Activated CD4-positive, alpha-beta memory T cell treated with anti-CD3 and anti-CD28 coated beads for 36 hours (primary cell): ENCODE data around the gene ZFAND3. TPM values are rescaled to one million over a fixed set of nuclear protein-coding genes. Genes with fewer than 3 reads are reported as not detected.

Source experiments
- CTCF ChIA-PET: fragments of 350-600 bp; sonication (Branson Sonifier 250); formaldehyde crosslinking; loops from one replicate; lab custom pipeline; 2021; ENCODE audit warnings: antibody characterized with exemption, inconsistent platforms; lab: Charles Lee
- POLR2A ChIA-PET: fragments of 350-600 bp; sonication (Branson Sonifier 250); formaldehyde crosslinking; loops from one replicate; lab custom pipeline; 2021; ENCODE audit warnings: antibody characterized with exemption; lab: Charles Lee
- DNase-seq: peaks from one replicate; pipeline ENCODE4 v3.0.0-alpha.2; 2020
- H3K27ac Mint-ChIP-seq: one replicate; pipeline ENCODE4 v1.8.0; 2021; ENCODE audit warnings: mixed read lengths
- H3K27me3 Mint-ChIP-seq: one replicate; pipeline ENCODE4 v1.8.0; 2021; ENCODE audit warnings: mixed read lengths
- H3K36me3 Mint-ChIP-seq: one replicate; pipeline ENCODE4 v1.8.0; 2021; ENCODE audit warnings: mixed read lengths
- H3K4me1 Mint-ChIP-seq: one replicate; pipeline ENCODE4 v1.8.0; 2021; ENCODE audit warnings: low read depth, mixed read lengths
- H3K4me3 Mint-ChIP-seq: one replicate; pipeline ENCODE4 v1.8.0; 2021; ENCODE audit warnings: mild to moderate bottlenecking, mixed read lengths
- H3K9me3 Mint-ChIP-seq: one replicate; pipeline ENCODE4 v1.8.0; 2021; ENCODE audit warnings: mixed read lengths
- intact Hi-C: fragments of 100-400 bp; cut with micrococcal nuclease; formaldehyde crosslinking; loops from one replicate; pipeline ENCODE4 v1.15.1; 2023
- total RNA-seq, 2 experiments: library from RNA; stranded (reverse); gene quantifications; one replicate each; pipeline ENCODE4 v1.2.3, GENCODE V29; 2021

ZFAND3 gene
- total RNA-seq, 2 experiments from 2014 or later: 35.1 to 36.4 TPM

DNA sequence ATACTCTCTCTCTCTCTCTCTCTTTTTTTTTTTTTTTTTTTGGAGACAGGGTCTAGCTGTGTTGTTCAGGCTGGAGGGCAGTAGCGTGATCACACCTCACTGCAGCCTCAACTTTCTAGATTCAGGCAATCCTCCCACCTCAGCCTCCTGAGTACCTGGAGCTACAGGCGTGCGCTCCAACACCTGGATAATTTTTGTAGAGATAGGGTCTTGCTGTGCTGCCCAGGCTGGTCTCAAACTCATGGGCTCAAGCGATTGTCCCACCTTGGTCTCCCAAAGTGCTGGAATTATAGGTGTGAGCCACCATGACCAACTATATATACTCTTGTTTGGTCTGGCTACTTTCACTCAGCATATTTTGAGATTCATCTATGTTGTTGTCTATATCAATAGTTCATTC, 154.9 kb downstream of the ZFAND3 start:
- POLR2A ChIA-PET: interaction anchor here (0.6 kb wide), 1 partner anchor 940 kb away, joined by 3 read pairs; no protein-coding TSS in a partner anchor
- Mint-ChIP-seq H3K4me3 (no peak overlapping the region), H3K27me3 (no peaks in the 10 kb centered on the region), H3K9me3 (peaks cover 25% of the 10 kb centered on the region), H3K4me1 (peaks cover 44% of the 10 kb centered on the region), H3K36me3 (peaks cover 12% of the 10 kb centered on the region), H3K27ac (no peak overlapping the region)
- CTCF ChIA-PET: no interaction called here
- intact Hi-C loops: no loop called here
- DNase-seq: no peak

DNA sequence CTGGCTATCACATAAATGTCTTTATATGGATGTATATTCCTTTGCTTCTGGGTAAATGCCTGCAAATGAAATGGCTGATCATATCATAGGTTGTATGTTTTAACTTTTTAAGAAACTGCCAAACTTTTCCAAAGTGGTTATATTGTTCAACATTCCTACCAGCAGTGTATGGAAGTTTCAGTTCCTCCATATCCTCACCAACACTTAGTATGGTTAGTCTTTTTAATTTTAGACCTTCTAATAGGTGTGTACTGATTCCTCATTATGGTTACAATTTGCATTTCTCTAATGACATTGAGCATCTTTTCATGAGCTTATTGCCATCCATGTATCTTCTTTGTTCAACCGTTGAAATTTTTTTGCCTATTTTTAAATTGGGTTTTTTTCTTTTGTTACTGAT, 155.4 kb downstream of the ZFAND3 start:
- CTCF ChIA-PET: no interaction called here
- H3K4me1 Mint-ChIP-seq: peaks cover 47% of the 10 kb centered on the region
- intact Hi-C loops: no loop called here
- POLR2A ChIA-PET: no interaction called here
- peaks cover 25% of the 10 kb centered on the region for H3K9me3 Mint-ChIP-seq
- no peaks in the 10 kb centered on the region for H3K27me3 Mint-ChIP-seq
- no peak overlapping the region for H3K4me3 Mint-ChIP-seq
- no peak overlapping the region for H3K27ac Mint-ChIP-seq
- DNase-seq: no peak
- H3K36me3 Mint-ChIP-seq: peaks cover 10% of the 10 kb centered on the region

- Mint-ChIP-seq H3K27ac (no peak overlapping the region), H3K4me1 (peaks cover 41% of the 10 kb centered on the region), H3K27me3 (no peaks in the 10 kb centered on the region), H3K9me3 (peaks cover 25% of the 10 kb centered on the region), H3K36me3 (peaks cover 10% of the 10 kb centered on the region), H3K4me3 (no peak overlapping the region)
- POLR2A ChIA-PET: no interaction called here
- CTCF ChIA-PET: no interaction called here
- intact Hi-C loops: no loop called here
- no peak for DNase-seq
Observed at GRCh38 chr6:37977715-37978114, 158.2 kb downstream of the ZFAND3 start.

DNA sequence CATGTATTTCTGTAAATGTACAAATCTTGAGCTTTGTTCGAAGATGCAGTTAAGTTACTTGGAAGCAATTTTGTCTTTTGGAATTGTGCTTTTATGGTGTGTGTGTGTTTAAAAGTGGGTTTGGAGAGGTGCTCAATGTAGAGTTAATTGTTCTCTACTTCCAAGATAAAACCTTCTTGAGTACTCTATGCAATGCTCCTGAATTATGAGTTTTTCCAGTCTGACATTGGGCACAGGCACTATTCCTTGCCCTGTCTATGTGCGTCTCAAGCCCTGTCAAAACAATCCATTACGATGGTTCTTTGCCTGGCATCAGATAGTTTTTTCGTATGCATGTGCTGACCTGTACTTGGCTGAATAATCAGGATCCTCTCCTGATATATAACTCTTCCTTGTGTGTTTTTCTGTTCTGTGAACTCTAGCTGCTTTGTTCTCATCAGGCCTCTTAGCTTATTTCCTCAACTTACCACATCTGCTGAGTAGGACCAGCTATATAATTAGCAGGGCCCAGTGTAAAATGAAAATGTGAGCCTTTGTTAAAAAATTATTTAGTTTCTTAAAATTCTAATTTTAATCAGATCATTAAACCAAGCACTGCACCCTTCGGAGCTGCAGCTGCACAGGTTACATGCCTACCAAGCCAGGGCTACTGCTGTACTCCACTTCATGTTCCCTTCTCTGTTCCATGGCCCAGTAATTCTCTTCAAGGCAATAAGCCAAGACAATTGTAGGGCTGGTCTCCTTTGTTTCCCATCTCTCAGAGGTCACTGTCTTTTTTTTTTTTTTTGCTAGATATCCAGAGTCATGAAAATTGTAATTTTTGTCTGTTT, 160.1 kb downstream of the ZFAND3 start:
- Mint-ChIP-seq H3K36me3 (peaks cover 3% of the 10 kb centered on the region), H3K27me3 (no peaks in the 10 kb centered on the region), H3K9me3 (peaks cover 15% of the 10 kb centered on the region), H3K4me3 (no peak overlapping the region), H3K4me1 (peaks cover 51% of the 10 kb centered on the region), H3K27ac (no peak overlapping the region)
- DNase-seq: no peak
- intact Hi-C loops: loop anchor here (5.0 kb wide), 1 partner anchor 112 kb away; no protein-coding TSS in a partner anchor
- CTCF ChIA-PET: interaction anchor here (0.7 kb wide), 1 partner anchor 524 kb away, joined by 7 read pairs; no protein-coding TSS in a partner anchor
- POLR2A ChIA-PET: interaction anchor here (0.7 kb wide), 1 partner anchor 76 kb away, joined by 3 read pairs; no protein-coding TSS in a partner anchor

DNA sequence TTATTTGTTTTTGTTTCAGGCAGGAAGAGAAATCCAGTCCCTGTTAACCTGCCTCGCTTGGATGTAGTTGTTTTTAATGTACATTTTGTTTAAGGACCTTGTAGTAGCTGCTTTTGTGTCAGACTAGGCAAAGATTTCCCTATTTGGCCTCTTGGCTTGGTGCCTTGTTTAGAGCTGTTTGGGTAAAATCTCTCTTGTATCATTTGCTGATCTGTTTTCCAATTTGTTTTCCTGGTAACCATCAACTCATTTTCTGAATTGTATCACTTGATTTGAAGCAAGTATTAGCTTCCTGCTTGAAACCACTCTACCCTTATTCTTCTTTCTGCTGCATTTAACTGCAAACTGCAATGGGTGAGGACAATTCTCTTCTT, 160.7 kb downstream of the ZFAND3 start:
- Mint-ChIP-seq H3K4me1 (peaks cover 55% of the 10 kb centered on the region), H3K9me3 (peaks cover 9% of the 10 kb centered on the region), H3K27me3 (no peaks in the 10 kb centered on the region), H3K27ac (no peak overlapping the region), H3K4me3 (no peak overlapping the region), H3K36me3 (no peaks in the 10 kb centered on the region)
- ChIA-PET CTCF (interaction anchor here (0.7 kb wide), 1 partner anchor 524 kb away, joined by 7 read pairs; no protein-coding TSS in a partner anchor), POLR2A (interaction anchor here (0.7 kb wide), 1 partner anchor 75 kb away, joined by 3 read pairs; no protein-coding TSS in a partner anchor)
- intact Hi-C loops: loop anchor here (5.0 kb wide), 1 partner anchor 113 kb away; no protein-coding TSS in a partner anchor
- DNase-seq: no peak

- intact Hi-C loops: loop anchor here (5.0 kb wide), 1 partner anchor 114 kb away; no protein-coding TSS in a partner anchor
- Mint-ChIP-seq H3K9me3 (peaks cover under 1% of the 10 kb centered on the region), H3K36me3 (no peaks in the 10 kb centered on the region), H3K27me3 (no peaks in the 10 kb centered on the region), H3K27ac (no peak overlapping the region), H3K4me3 (no peak overlapping the region), H3K4me1 (peaks cover 61% of the 10 kb centered on the region)
- POLR2A ChIA-PET: interaction anchor here (0.6 kb wide), 1 partner anchor 262 kb away, joined by 4 read pairs; no protein-coding TSS in a partner anchor
- CTCF ChIA-PET: no interaction called here
- no peak for DNase-seq
Observed at GRCh38 chr6:37981626-37982025, 162.1 kb downstream of the ZFAND3 start.

DNA sequence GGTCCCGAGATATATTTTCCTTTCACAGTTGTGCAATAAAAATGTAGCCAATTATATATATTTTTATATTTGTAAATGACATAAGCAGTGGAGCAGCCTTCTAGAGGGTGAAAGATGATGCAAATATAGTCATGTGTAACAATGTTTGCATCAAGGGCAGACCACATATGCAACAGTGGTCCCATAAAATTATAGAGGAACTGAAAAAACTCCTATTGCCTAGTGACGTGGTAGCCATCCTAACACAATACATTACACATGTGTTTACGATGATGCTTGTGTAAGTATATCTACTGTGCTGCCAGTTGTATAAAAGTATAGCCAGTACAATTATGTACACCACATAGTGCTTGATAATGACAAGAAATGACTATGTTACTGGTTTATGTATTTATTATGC, 162.8 kb downstream of the ZFAND3 start:
- no peaks in the 10 kb centered on the region for H3K9me3 Mint-ChIP-seq
- CTCF ChIA-PET: interaction anchor here (0.6 to 0.7 kb wide), 3 partner anchors 151 to 523 kb away, joined by 3 read pairs; no protein-coding TSS in a partner anchor

GRCh38 chr6:37983720-37984501, 164.4 kb downstream of the ZFAND3 start:
- CTCF ChIA-PET: interaction anchor here (0.7 kb wide), 2 partner anchors 39 to 263 kb away, joined by 3 read pairs; no protein-coding TSS in a partner anchor
- Mint-ChIP-seq H3K27me3 (no peaks in the 10 kb centered on the region), H3K27ac (peak overlapping the region; percentile 76), H3K9me3 (no peaks in the 10 kb centered on the region), H3K4me1 (peaks cover 66% of the 10 kb centered on the region), H3K36me3 (no peaks in the 10 kb centered on the region), H3K4me3 (no peak overlapping the region)
- intact Hi-C loops: loop anchor here (2.0 to 5.0 kb wide), 2 partner anchors 117 to 165 kb away; partner anchors contain the start of gene ZFAND3
- POLR2A ChIA-PET: no interaction called here
- no peak for DNase-seq

More for the DNA sequence above, 162.8 kb downstream of the ZFAND3 start:
- H3K36me3 Mint-ChIP-seq: no peaks in the 10 kb centered on the region
- H3K27ac Mint-ChIP-seq: no peak overlapping the region
- no peak for DNase-seq
- peaks cover 65% of the 10 kb centered on the region for H3K4me1 Mint-ChIP-seq
- H3K27me3 Mint-ChIP-seq: no peaks in the 10 kb centered on the region
- H3K4me3 Mint-ChIP-seq: no peak overlapping the region
- intact Hi-C loops: loop anchor here (5.0 kb wide), 1 partner anchor 115 kb away; no protein-coding TSS in a partner anchor
- POLR2A ChIA-PET: interaction anchor here (0.9 kb wide), 1 partner anchor 164 kb away, joined by 3 read pairs; no protein-coding TSS in a partner anchor

DNA sequence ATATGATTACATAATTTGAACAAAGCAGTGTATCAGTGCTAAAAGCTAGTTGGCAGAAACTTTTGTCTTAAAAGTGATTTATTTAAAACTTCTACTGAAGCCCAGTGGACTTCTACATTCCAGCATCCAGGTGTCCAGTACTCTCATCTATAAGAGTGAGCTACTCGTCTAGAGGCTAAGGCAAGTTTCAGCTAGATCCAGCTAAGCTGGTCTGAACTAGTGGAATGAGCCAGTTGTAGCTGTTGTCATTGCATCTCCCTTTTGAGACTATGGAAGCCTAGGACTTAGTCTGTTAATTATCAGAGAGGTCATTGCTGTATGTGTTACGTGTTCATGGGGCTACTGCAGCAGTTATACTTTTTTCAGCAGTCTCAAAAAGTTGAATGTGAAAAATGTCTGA, 165.1 kb downstream of the ZFAND3 start:
- H3K27ac Mint-ChIP-seq: peak overlapping the region; percentile 76
- no peak for DNase-seq
- no peaks in the 10 kb centered on the region for H3K27me3 Mint-ChIP-seq
- intact Hi-C loops: loop anchor here (2.0 to 5.0 kb wide), 2 partner anchors 117 to 166 kb away; partner anchors contain the start of gene ZFAND3
- H3K4me3 Mint-ChIP-seq: no peak overlapping the region
- H3K9me3 Mint-ChIP-seq: no peaks in the 10 kb centered on the region
- no peaks in the 10 kb centered on the region for H3K36me3 Mint-ChIP-seq
- CTCF ChIA-PET: interaction anchor here (0.7 kb wide), 2 partner anchors 39 to 263 kb away, joined by 3 read pairs; no protein-coding TSS in a partner anchor
- H3K4me1 Mint-ChIP-seq: peaks cover 63% of the 10 kb centered on the region
- POLR2A ChIA-PET: interaction anchor here (1.7 kb wide), 1 partner anchor 167 kb away, joined by 5 read pairs; no protein-coding TSS in a partner anchor

GRCh38 chr6:37985355-37985754, 165.8 kb downstream of the ZFAND3 start:
- no peak for DNase-seq
- no peaks in the 10 kb centered on the region for H3K36me3 Mint-ChIP-seq

GRCh38 chr6:37987018-37987417, 167.5 kb downstream of the ZFAND3 start:
- Mint-ChIP-seq H3K27me3 (no peaks in the 10 kb centered on the region), H3K9me3 (no peaks in the 10 kb centered on the region), H3K4me3 (no peak overlapping the region), H3K4me1 (peaks cover 57% of the 10 kb centered on the region), H3K27ac (peak overlapping the region; percentile 60), H3K36me3 (no peaks in the 10 kb centered on the region)
- POLR2A ChIA-PET: no interaction called here
- intact Hi-C loops: loop anchor here (5.0 kb wide), 1 partner anchor 130 kb away; no protein-coding TSS in a partner anchor
- CTCF ChIA-PET: no interaction called here
- DNase-seq: peak; percentile 49

More at GRCh38 chr6:37985355-37985754, 165.8 kb downstream of the ZFAND3 start:
- H3K27ac Mint-ChIP-seq: no peak overlapping the region
- intact Hi-C loops: loop anchor here (2.0 to 5.0 kb wide), 2 partner anchors 128 to 167 kb away; partner anchors contain the start of gene ZFAND3
- H3K4me3 Mint-ChIP-seq: no peak overlapping the region
- H3K4me1 Mint-ChIP-seq: peaks cover 63% of the 10 kb centered on the region
- POLR2A ChIA-PET: interaction anchor here (0.7 to 1.7 kb wide), 2 partner anchors 114 to 167 kb away, joined by 3 to 5 read pairs; no protein-coding TSS in a partner anchor
- H3K27me3 Mint-ChIP-seq: no peaks in the 10 kb centered on the region
- CTCF ChIA-PET: interaction anchor here (1.4 kb wide), 1 partner anchor 194 kb away, joined by 4 read pairs; no protein-coding TSS in a partner anchor
- no peaks in the 10 kb centered on the region for H3K9me3 Mint-ChIP-seq
